Measurements from ENCODE around the gene KIAA1958.

Gene KIAA1958

GRCh38 chr9:112558978-112559377, 72.4 kb downstream of the KIAA1958 start:
- Histone ChIP-seq H3K27me3 (ENCODE audit: control insufficient read depth, insufficient read depth, low read length) (no peaks in the 10 kb centered on the region), H3K9me3 (ENCODE audit: control insufficient read depth, low read depth, low read length) (no peaks in the 10 kb centered on the region), H3K36me3 (ENCODE audit: control insufficient read depth, low read depth, low read length) (no peaks in the 10 kb centered on the region), H3K9ac (ENCODE audit: low read length) (no peak overlapping the region), H3K4me1 (ENCODE audit: control insufficient read depth, low read depth, low read length) (peaks cover under 1% of the 10 kb centered on the region), H3K27ac (ENCODE audit: low read length) (no peak overlapping the region), H3K4me3 (ENCODE audit: low read length) (no peak overlapping the region)

GRCh38 chr9:112559629-112560413, 73.2 kb downstream of the KIAA1958 start:
- no peaks in the 10 kb centered on the region for H3K36me3 ChIP-seq (ENCODE audit: control insufficient read depth, low read depth, low read length)
- H3K9me3 ChIP-seq (ENCODE audit: control insufficient read depth, low read depth, low read length) = no peaks in the 10 kb centered on the region
- no peak overlapping the region for H3K9ac ChIP-seq (ENCODE audit: low read length)

GRCh38 chr9:112562235-112562958, 75.8 kb downstream of the KIAA1958 start:
- no peaks in the 10 kb centered on the region for H3K27me3 ChIP-seq (ENCODE audit: control insufficient read depth, insufficient read depth, low read length)
- no peak overlapping the region for H3K9ac ChIP-seq (ENCODE audit: low read length)
- H3K4me1 ChIP-seq (ENCODE audit: control insufficient read depth, low read depth, low read length) = peaks cover 4% of the 10 kb centered on the region
- no peak overlapping the region for H3K4me3 ChIP-seq (ENCODE audit: low read length)
- H3K36me3 ChIP-seq (ENCODE audit: control insufficient read depth, low read depth, low read length) = no peaks in the 10 kb centered on the region
- H3K27ac ChIP-seq (ENCODE audit: low read length) = no peak overlapping the region
- H3K9me3 ChIP-seq (ENCODE audit: control insufficient read depth, low read depth, low read length) = no peaks in the 10 kb centered on the region

More at GRCh38 chr9:112559629-112560413, 73.2 kb downstream of the KIAA1958 start:
- no peak overlapping the region for H3K4me3 ChIP-seq (ENCODE audit: low read length)
- peaks cover 4% of the 10 kb centered on the region for H3K4me1 ChIP-seq (ENCODE audit: control insufficient read depth, low read depth, low read length)
- H3K27me3 ChIP-seq (ENCODE audit: control insufficient read depth, insufficient read depth, low read length) = no peaks in the 10 kb centered on the region
- no peak overlapping the region for H3K27ac ChIP-seq (ENCODE audit: low read length)

- Histone ChIP-seq H3K4me1 (ENCODE audit: control insufficient read depth, low read depth, low read length) (peaks cover under 1% of the 10 kb centered on the region), H3K4me3 (ENCODE audit: low read length) (no peak overlapping the region), H3K9me3 (ENCODE audit: control insufficient read depth, low read depth, low read length) (no peaks in the 10 kb centered on the region), H3K27ac (ENCODE audit: low read length) (no peak overlapping the region), H3K36me3 (ENCODE audit: control insufficient read depth, low read depth, low read length) (peaks cover 3% of the 10 kb centered on the region), H3K9ac (ENCODE audit: low read length) (no peak overlapping the region), H3K27me3 (ENCODE audit: control insufficient read depth, insufficient read depth, low read length) (no peaks in the 10 kb centered on the region)
These were observed 82.6 kb downstream of the KIAA1958 start for GRCh38 chr9:112569186-112569585.

GRCh38 chr9:112570671-112571167, 84.1 kb downstream of the KIAA1958 start:
- no peaks in the 10 kb centered on the region for H3K4me1 ChIP-seq (ENCODE audit: control insufficient read depth, low read depth, low read length)
- no peak overlapping the region for H3K9ac ChIP-seq (ENCODE audit: low read length)
- no peaks in the 10 kb centered on the region for H3K9me3 ChIP-seq (ENCODE audit: control insufficient read depth, low read depth, low read length)
- H3K4me3 ChIP-seq (ENCODE audit: low read length) = no peak overlapping the region
- H3K27ac ChIP-seq (ENCODE audit: low read length) = no peak overlapping the region
- H3K36me3 ChIP-seq (ENCODE audit: control insufficient read depth, low read depth, low read length) = peaks cover 13% of the 10 kb centered on the region
- no peaks in the 10 kb centered on the region for H3K27me3 ChIP-seq (ENCODE audit: control insufficient read depth, insufficient read depth, low read length)

GRCh38 chr9:112571624-112572355, 85.2 kb downstream of the KIAA1958 start:
- peaks cover 13% of the 10 kb centered on the region for H3K36me3 ChIP-seq (ENCODE audit: control insufficient read depth, low read depth, low read length)
- no peaks in the 10 kb centered on the region for H3K9me3 ChIP-seq (ENCODE audit: control insufficient read depth, low read depth, low read length)
- no peak overlapping the region for H3K9ac ChIP-seq (ENCODE audit: low read length)
- H3K4me3 ChIP-seq (ENCODE audit: low read length) = no peak overlapping the region
- H3K27me3 ChIP-seq (ENCODE audit: control insufficient read depth, insufficient read depth, low read length) = no peaks in the 10 kb centered on the region
- H3K4me1 ChIP-seq (ENCODE audit: control insufficient read depth, low read depth, low read length) = no peaks in the 10 kb centered on the region
- H3K27ac ChIP-seq (ENCODE audit: low read length) = no peak overlapping the region

- no peaks in the 10 kb centered on the region for H3K27me3 ChIP-seq (ENCODE audit: control insufficient read depth, insufficient read depth, low read length)
- H3K9ac ChIP-seq (ENCODE audit: low read length) = no peak overlapping the region
- no peaks in the 10 kb centered on the region for H3K9me3 ChIP-seq (ENCODE audit: control insufficient read depth, low read depth, low read length)
- no peak overlapping the region for H3K27ac ChIP-seq (ENCODE audit: low read length)
- peaks cover 13% of the 10 kb centered on the region for H3K36me3 ChIP-seq (ENCODE audit: control insufficient read depth, low read depth, low read length)
- no peaks in the 10 kb centered on the region for H3K4me1 ChIP-seq (ENCODE audit: control insufficient read depth, low read depth, low read length)
- no peak overlapping the region for H3K4me3 ChIP-seq (ENCODE audit: low read length)
These were observed 85.8 kb downstream of the KIAA1958 start for GRCh38 chr9:112572416-112572815.

GRCh38 chr9:112574008-112574407, 87.4 kb downstream of the KIAA1958 start:
- Histone ChIP-seq H3K9ac (ENCODE audit: low read length) (no peak overlapping the region), H3K27ac (ENCODE audit: low read length) (no peak overlapping the region), H3K4me3 (ENCODE audit: low read length) (no peak overlapping the region), H3K9me3 (ENCODE audit: control insufficient read depth, low read depth, low read length) (no peaks in the 10 kb centered on the region), H3K4me1 (ENCODE audit: control insufficient read depth, low read depth, low read length) (no peaks in the 10 kb centered on the region), H3K27me3 (ENCODE audit: control insufficient read depth, insufficient read depth, low read length) (no peaks in the 10 kb centered on the region), H3K36me3 (ENCODE audit: control insufficient read depth, low read depth, low read length) (peaks cover 13% of the 10 kb centered on the region)

GRCh38 chr9:112575107-112575506, 88.5 kb downstream of the KIAA1958 start:
- Histone ChIP-seq H3K4me3 (ENCODE audit: low read length) (no peak overlapping the region), H3K9ac (ENCODE audit: low read length) (no peak overlapping the region), H3K36me3 (ENCODE audit: control insufficient read depth, low read depth, low read length) (peaks cover 13% of the 10 kb centered on the region)

GRCh38 chr9:112581469-112582176, 95.0 kb downstream of the KIAA1958 start:
- H3K27ac ChIP-seq (ENCODE audit: low read length) = no peak overlapping the region
- H3K4me3 ChIP-seq (ENCODE audit: low read length) = no peak overlapping the region
- H3K36me3 ChIP-seq (ENCODE audit: control insufficient read depth, low read depth, low read length) = no peaks in the 10 kb centered on the region
- H3K9me3 ChIP-seq (ENCODE audit: control insufficient read depth, low read depth, low read length) = no peaks in the 10 kb centered on the region
- H3K4me1 ChIP-seq (ENCODE audit: control insufficient read depth, low read depth, low read length) = peaks cover 35% of the 10 kb centered on the region
- no peak overlapping the region for H3K9ac ChIP-seq (ENCODE audit: low read length)
- no peaks in the 10 kb centered on the region for H3K27me3 ChIP-seq (ENCODE audit: control insufficient read depth, insufficient read depth, low read length)

More at GRCh38 chr9:112575107-112575506, 88.5 kb downstream of the KIAA1958 start:
- Histone ChIP-seq H3K4me1 (ENCODE audit: control insufficient read depth, low read depth, low read length) (no peaks in the 10 kb centered on the region), H3K27ac (ENCODE audit: low read length) (no peak overlapping the region), H3K27me3 (ENCODE audit: control insufficient read depth, insufficient read depth, low read length) (no peaks in the 10 kb centered on the region), H3K9me3 (ENCODE audit: control insufficient read depth, low read depth, low read length) (no peaks in the 10 kb centered on the region)

All from iPS-18a (cell line).